ENCODE results near the gene SNORC. TPM values are rescaled to one million over a fixed set of nuclear protein-coding genes. Genes with fewer than 3 reads are reported as not detected.

The SNORC gene
- total RNA-seq, 1 experiment from 2014 or later, result 3.4 TPM

DNA sequence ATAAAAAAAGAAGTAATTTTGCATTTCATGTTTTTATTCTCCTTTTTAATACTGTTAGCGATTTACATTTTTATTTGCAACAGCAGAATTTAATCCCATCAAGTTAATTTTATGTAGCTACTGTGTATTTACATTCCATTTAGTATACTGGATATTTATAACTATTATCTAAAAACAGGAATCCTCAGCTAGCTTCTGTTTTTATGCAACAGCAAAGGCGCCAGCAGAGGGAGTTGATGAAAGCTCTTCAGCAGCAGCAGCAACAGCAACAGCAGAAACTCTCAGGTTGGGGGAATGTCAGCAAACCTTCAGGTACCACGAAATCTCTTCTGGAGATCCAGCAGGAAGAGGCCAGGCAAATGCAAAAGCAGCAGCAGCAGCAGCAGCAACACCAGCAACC lies 26.2 kb upstream of the SNORC start:
- H3K27ac Mint-ChIP-seq, result no peak overlapping the region
- no peaks in the 10 kb centered on the region for H3K4me1 Mint-ChIP-seq
- H3K27me3 Mint-ChIP-seq (ENCODE audit: low read depth), result no peaks in the 10 kb centered on the region
- POLR2A ChIA-PET, result interaction anchor here (0.6 kb wide), 1 partner anchor 707 kb away, joined by 3 read pairs; no protein-coding TSS in a partner anchor
- H3K4me3 Mint-ChIP-seq, result no peak overlapping the region
- H3K9me3 Mint-ChIP-seq, result no peaks in the 10 kb centered on the region
- DNase-seq (ENCODE audit: low spot score), result no peak
- CTCF ChIA-PET, result interaction anchor here (0.7 to 1.1 kb wide), 5 partner anchors 8 to 286 kb away, joined by 3 to 4 read pairs (median 3); no protein-coding TSS in a partner anchor
- no peak for ATAC-seq
- H3K36me3 Mint-ChIP-seq, result peaks cover 65% of the 10 kb centered on the region
- TF ChIP-seq NFATC4 (CRISPR knock-in tag; IDR thresholded peaks at IDR 0.05) (no peak), PRDM15 (CRISPR knock-in tag; IDR thresholded peaks at IDR 0.05) (no peak)
- TF ChIP-seq, protein P1, sequence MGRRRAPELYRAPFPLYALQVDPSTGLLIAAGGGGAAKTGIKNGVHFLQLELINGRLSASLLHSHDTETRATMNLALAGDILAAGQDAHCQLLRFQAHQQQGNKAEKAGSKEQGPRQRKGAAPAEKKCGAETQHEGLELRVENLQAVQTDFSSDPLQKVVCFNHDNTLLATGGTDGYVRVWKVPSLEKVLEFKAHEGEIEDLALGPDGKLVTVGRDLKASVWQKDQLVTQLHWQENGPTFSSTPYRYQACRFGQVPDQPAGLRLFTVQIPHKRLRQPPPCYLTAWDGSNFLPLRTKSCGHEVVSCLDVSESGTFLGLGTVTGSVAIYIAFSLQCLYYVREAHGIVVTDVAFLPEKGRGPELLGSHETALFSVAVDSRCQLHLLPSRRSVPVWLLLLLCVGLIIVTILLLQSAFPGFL (CRISPR knock-in tag; IDR thresholded peaks at IDR 0.05; ENCODE audit: borderline replicate concordance), result no peak

- Mint-ChIP-seq H3K27me3 (ENCODE audit: low read depth) (no peaks in the 10 kb centered on the region), H3K9me3 (no peaks in the 10 kb centered on the region), H3K4me1 (no peaks in the 10 kb centered on the region), H3K27ac (no peak overlapping the region), H3K36me3 (peaks cover 64% of the 10 kb centered on the region), H3K4me3 (no peak overlapping the region)
- ATAC-seq (no peak), DNase-seq (ENCODE audit: low spot score) (no peak)
- POLR2A ChIA-PET, result no interaction called here
- CTCF ChIA-PET, result no interaction called here
- TF ChIP-seq ETV6 (CRISPR knock-in tag; IDR thresholded peaks at IDR 0.05) (no peak), ZNF219 (CRISPR knock-in tag; IDR thresholded peaks at IDR 0.05; ENCODE audit: borderline replicate concordance) (no peak), CREB1 (CRISPR knock-in tag; IDR thresholded peaks at IDR 0.05) (no peak), TEAD1 (CRISPR knock-in tag; IDR thresholded peaks at IDR 0.05) (no peak), ATF3 (CRISPR knock-in tag; conservative IDR thresholded peaks at IDR 0.05) (no peak), NR3C1 (CRISPR knock-in tag; conservative IDR thresholded peaks at IDR 0.05; ENCODE audit: low read depth) (no peak), SMAD3 (CRISPR knock-in tag; IDR thresholded peaks at IDR 0.05; ENCODE audit: borderline replicate concordance) (no peak), ESRRA (CRISPR knock-in tag; IDR thresholded peaks at IDR 0.05; ENCODE audit: borderline replicate concordance) (no peak), ATF2 (CRISPR knock-in tag; IDR thresholded peaks at IDR 0.05; ENCODE audit: borderline replicate concordance, low read depth) (no peak), CTCF (IDR thresholded peaks at IDR 0.05) (no peak), ZNF232 (CRISPR knock-in tag; IDR thresholded peaks at IDR 0.05) (no peak), NFE2L1 (CRISPR knock-in tag; IDR thresholded peaks at IDR 0.05) (no peak), GABPB1 (CRISPR knock-in tag; IDR thresholded peaks at IDR 0.05) (no peak)
- TF ChIP-seq, protein P2, sequence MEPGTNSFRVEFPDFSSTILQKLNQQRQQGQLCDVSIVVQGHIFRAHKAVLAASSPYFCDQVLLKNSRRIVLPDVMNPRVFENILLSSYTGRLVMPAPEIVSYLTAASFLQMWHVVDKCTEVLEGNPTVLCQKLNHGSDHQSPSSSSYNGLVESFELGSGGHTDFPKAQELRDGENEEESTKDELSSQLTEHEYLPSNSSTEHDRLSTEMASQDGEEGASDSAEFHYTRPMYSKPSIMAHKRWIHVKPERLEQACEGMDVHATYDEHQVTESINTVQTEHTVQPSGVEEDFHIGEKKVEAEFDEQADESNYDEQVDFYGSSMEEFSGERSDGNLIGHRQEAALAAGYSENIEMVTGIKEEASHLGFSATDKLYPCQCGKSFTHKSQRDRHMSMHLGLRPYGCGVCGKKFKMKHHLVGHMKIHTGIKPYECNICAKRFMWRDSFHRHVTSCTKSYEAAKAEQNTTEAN (CRISPR knock-in tag; IDR thresholded peaks at IDR 0.05), result no peak
- TF ChIP-seq, protein P3, sequence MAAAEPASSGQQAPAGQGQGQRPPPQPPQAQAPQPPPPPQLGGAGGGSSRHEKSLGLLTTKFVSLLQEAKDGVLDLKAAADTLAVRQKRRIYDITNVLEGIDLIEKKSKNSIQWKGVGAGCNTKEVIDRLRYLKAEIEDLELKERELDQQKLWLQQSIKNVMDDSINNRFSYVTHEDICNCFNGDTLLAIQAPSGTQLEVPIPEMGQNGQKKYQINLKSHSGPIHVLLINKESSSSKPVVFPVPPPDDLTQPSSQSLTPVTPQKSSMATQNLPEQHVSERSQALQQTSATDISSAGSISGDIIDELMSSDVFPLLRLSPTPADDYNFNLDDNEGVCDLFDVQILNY (CRISPR knock-in tag; IDR thresholded peaks at IDR 0.05), result no peak
- TF ChIP-seq, protein P4, sequence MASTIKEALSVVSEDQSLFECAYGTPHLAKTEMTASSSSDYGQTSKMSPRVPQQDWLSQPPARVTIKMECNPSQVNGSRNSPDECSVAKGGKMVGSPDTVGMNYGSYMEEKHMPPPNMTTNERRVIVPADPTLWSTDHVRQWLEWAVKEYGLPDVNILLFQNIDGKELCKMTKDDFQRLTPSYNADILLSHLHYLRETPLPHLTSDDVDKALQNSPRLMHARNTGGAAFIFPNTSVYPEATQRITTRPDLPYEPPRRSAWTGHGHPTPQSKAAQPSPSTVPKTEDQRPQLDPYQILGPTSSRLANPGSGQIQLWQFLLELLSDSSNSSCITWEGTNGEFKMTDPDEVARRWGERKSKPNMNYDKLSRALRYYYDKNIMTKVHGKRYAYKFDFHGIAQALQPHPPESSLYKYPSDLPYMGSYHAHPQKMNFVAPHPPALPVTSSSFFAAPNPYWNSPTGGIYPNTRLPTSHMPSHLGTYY (CRISPR knock-in tag; IDR thresholded peaks at IDR 0.05), result no peak
- TF ChIP-seq, protein P5, sequence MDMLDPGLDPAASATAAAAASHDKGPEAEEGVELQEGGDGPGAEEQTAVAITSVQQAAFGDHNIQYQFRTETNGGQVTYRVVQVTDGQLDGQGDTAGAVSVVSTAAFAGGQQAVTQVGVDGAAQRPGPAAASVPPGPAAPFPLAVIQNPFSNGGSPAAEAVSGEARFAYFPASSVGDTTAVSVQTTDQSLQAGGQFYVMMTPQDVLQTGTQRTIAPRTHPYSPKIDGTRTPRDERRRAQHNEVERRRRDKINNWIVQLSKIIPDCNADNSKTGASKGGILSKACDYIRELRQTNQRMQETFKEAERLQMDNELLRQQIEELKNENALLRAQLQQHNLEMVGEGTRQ (CRISPR knock-in tag; IDR thresholded peaks at IDR 0.05), result no peak
- TF ChIP-seq, protein P6, sequence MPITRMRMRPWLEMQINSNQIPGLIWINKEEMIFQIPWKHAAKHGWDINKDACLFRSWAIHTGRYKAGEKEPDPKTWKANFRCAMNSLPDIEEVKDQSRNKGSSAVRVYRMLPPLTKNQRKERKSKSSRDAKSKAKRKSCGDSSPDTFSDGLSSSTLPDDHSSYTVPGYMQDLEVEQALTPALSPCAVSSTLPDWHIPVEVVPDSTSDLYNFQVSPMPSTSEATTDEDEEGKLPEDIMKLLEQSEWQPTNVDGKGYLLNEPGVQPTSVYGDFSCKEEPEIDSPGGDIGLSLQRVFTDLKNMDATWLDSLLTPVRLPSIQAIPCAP (CRISPR knock-in tag; IDR thresholded peaks at IDR 0.05), result no peak
Measured at GRCh38 chr2:232846055-232846454, 24.0 kb upstream of the SNORC start.
